AG08395 (cell line): Measurements from ENCODE around the gene KCNJ6.

Experiments
- DNase-seq: peaks from one replicate; pipeline ENCODE4 v3.0.0; 2012; ENCODE audit warnings: mixed read lengths, low spot score

KCNJ6 gene

GRCh38 chr21:37904856-37905255 is 11.4 kb downstream of the KCNJ6 start:
- no peak for DNase-seq

- DNase-seq = no peak
Measured at GRCh38 chr21:37903396-37903795, 12.9 kb downstream of the KCNJ6 start.

GRCh38 chr21:37899146-37899545 is 17.1 kb downstream of the KCNJ6 start:
- DNase-seq = no peak

- no peak for DNase-seq
Measured at GRCh38 chr21:37896788-37897187, 19.5 kb downstream of the KCNJ6 start.

- DNase-seq = no peak
Measured at GRCh38 chr21:37891972-37892371, 24.3 kb downstream of the KCNJ6 start.

- DNase-seq = no peak
Measured at GRCh38 chr21:37888659-37889058, 27.6 kb downstream of the KCNJ6 start.

GRCh38 chr21:37886726-37887299 is 29.4 kb downstream of the KCNJ6 start:
- no peak for DNase-seq

- DNase-seq = no peak
Measured at GRCh38 chr21:37886120-37886519, 30.1 kb downstream of the KCNJ6 start.

GRCh38 chr21:37878946-37879660 is 37.2 kb downstream of the KCNJ6 start:
- peak; percentile 47 for DNase-seq

- DNase-seq = no peak
Measured at GRCh38 chr21:37877888-37878684, 38.2 kb downstream of the KCNJ6 start.

GRCh38 chr21:37877171-37877570 is 39.1 kb downstream of the KCNJ6 start:
- no peak for DNase-seq

- no peak for DNase-seq
Measured at GRCh38 chr21:37876561-37876960, 39.7 kb downstream of the KCNJ6 start.

- DNase-seq = no peak
Measured at GRCh38 chr21:37874904-37875780, 41.1 kb downstream of the KCNJ6 start.

- no peak for DNase-seq
Measured at GRCh38 chr21:37874481-37874880, 41.8 kb downstream of the KCNJ6 start.

- DNase-seq = peak; percentile 38
Measured at GRCh38 chr21:37873655-37874054, 42.6 kb downstream of the KCNJ6 start.

- peak; percentile 82 for DNase-seq
Measured at GRCh38 chr21:37871121-37871862, 45.0 kb downstream of the KCNJ6 start.

GRCh38 chr21:37870221-37870620 is 46.0 kb downstream of the KCNJ6 start:
- no peak for DNase-seq

- no peak for DNase-seq
Measured at GRCh38 chr21:37869661-37870060, 46.6 kb downstream of the KCNJ6 start.

GRCh38 chr21:37868446-37869295 is 47.6 kb downstream of the KCNJ6 start:
- DNase-seq = peak; percentile 81

- DNase-seq = no peak
Measured at GRCh38 chr21:37866027-37866426, 50.2 kb downstream of the KCNJ6 start.
